ENCODE results near the gene GRM2.

DNA sequence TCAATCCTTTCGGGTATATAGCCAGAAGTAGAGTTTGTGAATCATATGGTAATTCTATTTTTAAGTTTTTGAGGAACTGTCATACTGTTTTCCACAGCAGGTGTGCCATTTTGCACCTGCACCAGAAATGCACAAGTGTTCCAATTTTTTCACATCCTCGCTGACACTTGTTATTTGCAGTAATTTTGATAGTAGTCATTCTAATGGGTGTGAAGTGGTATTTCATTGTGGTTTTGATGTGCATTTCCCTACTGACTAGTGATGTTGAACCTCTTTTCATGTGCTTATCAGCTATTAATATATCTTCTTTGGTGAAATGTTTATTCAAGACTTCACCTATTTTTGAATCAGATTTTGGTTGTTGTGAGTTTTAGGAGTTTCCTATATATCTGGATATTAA, 29.1 kb downstream of the GRM2 start:
- TF ChIP-seq, protein P1, sequence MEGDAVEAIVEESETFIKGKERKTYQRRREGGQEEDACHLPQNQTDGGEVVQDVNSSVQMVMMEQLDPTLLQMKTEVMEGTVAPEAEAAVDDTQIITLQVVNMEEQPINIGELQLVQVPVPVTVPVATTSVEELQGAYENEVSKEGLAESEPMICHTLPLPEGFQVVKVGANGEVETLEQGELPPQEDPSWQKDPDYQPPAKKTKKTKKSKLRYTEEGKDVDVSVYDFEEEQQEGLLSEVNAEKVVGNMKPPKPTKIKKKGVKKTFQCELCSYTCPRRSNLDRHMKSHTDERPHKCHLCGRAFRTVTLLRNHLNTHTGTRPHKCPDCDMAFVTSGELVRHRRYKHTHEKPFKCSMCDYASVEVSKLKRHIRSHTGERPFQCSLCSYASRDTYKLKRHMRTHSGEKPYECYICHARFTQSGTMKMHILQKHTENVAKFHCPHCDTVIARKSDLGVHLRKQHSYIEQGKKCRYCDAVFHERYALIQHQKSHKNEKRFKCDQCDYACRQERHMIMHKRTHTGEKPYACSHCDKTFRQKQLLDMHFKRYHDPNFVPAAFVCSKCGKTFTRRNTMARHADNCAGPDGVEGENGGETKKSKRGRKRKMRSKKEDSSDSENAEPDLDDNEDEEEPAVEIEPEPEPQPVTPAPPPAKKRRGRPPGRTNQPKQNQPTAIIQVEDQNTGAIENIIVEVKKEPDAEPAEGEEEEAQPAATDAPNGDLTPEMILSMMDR (IDR thresholded peaks at IDR 0.05; ENCODE audit: borderline replicate concordance, extremely low read depth, low read length, poor library complexity, severe bottlenecking) = no peak
- no peak for TF ChIP-seq EZH2 (IDR thresholded peaks at IDR 0.05; ENCODE audit: borderline replicate concordance, low read depth, low read length, severe bottlenecking)

Data from DND-41 (cell line).